Glutamatergic neuron (in vitro differentiated cells): Measurements from ENCODE around the gene ZFTA. TPM values are rescaled to one million over a fixed set of nuclear protein-coding genes. Genes with fewer than 3 reads are reported as not detected.

Source experiments
- DNase-seq: peaks from one replicate; pipeline ENCODE4 v3.0.0; 2022
- H3K27ac Mint-ChIP-seq: one replicate; pipeline ENCODE4 v1.8.0; 2020; ENCODE audit warnings: mild to moderate bottlenecking, mixed read lengths, inconsistent platforms; ENCODE audit not compliant: unreplicated experiment
- H3K27me3 Mint-ChIP-seq: one replicate; pipeline ENCODE4 v1.8.0; 2020; ENCODE audit warnings: mild to moderate bottlenecking, moderate library complexity, mixed read lengths, inconsistent platforms; ENCODE audit not compliant: unreplicated experiment
- H3K36me3 Mint-ChIP-seq: one replicate; pipeline ENCODE4 v1.8.0; 2020; ENCODE audit warnings: mild to moderate bottlenecking, mixed read lengths, inconsistent platforms; ENCODE audit not compliant: unreplicated experiment
- H3K4me1 Mint-ChIP-seq: one replicate; pipeline ENCODE4 v1.8.0; 2020; ENCODE audit warnings: mild to moderate bottlenecking, low read depth, mixed read lengths, inconsistent platforms; ENCODE audit not compliant: unreplicated experiment
- H3K4me3 Mint-ChIP-seq: one replicate; pipeline ENCODE4 v1.8.0; 2020; ENCODE audit warnings: mild to moderate bottlenecking, mixed read lengths, inconsistent platforms; ENCODE audit not compliant: unreplicated experiment
- H3K9me3 Mint-ChIP-seq: one replicate; pipeline ENCODE4 v1.8.0; 2020; ENCODE audit warnings: mild to moderate bottlenecking, moderate library complexity, mixed read lengths, inconsistent platforms; ENCODE audit not compliant: unreplicated experiment
- total RNA-seq: library from RNA; stranded (reverse); fragmentation: NEBNext Ultra II Directional; extraction: Animal tissue kit (Norgen Biotek cat#: 25700); gene quantifications from one replicate; pipeline ENCODE4 v1.2.1, GENCODE V29; 2021; ENCODE audit not compliant: unreplicated experiment
- TF ChIP-seq, protein P1 (sequence below): fragments of 200-600 bp; sonication (generic); IDR thresholded peaks from one replicate; pipeline ENCODE4 v1.5.0; 2021; ENCODE audit not compliant: partially characterized antibody, unreplicated experiment

Gene ZFTA
- total RNA-seq, 1 donor from 2014 or later, result 216 TPM

DNA sequence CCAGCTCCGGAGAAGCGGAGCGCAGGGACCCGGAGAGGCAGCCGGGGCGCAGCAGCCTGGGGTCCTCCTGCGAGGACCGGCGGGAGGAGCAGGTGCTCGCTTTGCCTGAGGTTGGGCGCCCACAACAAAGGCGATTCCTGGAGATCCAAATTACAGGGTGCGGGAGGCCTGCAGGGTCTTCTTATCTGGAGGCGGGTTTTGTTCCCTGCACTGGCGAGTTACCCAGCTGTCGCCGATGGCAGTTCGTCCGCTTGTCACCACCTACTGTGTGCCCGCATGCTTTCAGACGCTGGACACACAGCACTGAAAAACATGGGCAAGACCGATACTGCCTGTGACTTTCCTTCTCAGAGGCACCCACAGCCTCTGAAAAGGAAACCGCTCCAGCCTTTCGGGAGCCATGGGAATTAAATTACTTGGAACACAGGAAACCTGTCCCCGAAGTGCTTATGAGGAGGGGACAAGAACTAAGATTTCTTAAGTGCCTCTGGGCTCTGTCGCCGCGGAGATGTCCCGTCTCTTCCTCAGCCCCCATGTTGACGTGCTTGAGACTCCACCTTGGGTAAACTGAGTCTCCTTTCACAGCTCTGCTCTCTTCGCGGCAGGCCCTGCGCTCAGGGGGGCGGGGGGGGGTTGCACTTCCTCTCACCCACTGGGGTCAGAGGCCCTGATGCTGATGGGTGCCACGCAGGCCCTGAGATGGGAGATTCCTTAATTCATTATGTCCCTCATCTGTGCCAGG lies 1.3 kb upstream of the ZFTA start:
- Mint-ChIP-seq H3K9me3 (peaks cover 26% of the 10 kb centered on the region), H3K27ac (peak overlapping the region; percentile 98), H3K27me3 (peaks cover 30% of the 10 kb centered on the region), H3K4me1 (peaks cover 8% of the 10 kb centered on the region), H3K36me3 (peaks cover 4% of the 10 kb centered on the region), H3K4me3 (peak overlapping the region; percentile 91)
- DNase-seq, result peak; percentile 57
- TF ChIP-seq, protein P1, sequence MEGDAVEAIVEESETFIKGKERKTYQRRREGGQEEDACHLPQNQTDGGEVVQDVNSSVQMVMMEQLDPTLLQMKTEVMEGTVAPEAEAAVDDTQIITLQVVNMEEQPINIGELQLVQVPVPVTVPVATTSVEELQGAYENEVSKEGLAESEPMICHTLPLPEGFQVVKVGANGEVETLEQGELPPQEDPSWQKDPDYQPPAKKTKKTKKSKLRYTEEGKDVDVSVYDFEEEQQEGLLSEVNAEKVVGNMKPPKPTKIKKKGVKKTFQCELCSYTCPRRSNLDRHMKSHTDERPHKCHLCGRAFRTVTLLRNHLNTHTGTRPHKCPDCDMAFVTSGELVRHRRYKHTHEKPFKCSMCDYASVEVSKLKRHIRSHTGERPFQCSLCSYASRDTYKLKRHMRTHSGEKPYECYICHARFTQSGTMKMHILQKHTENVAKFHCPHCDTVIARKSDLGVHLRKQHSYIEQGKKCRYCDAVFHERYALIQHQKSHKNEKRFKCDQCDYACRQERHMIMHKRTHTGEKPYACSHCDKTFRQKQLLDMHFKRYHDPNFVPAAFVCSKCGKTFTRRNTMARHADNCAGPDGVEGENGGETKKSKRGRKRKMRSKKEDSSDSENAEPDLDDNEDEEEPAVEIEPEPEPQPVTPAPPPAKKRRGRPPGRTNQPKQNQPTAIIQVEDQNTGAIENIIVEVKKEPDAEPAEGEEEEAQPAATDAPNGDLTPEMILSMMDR, result no peak

DNA sequence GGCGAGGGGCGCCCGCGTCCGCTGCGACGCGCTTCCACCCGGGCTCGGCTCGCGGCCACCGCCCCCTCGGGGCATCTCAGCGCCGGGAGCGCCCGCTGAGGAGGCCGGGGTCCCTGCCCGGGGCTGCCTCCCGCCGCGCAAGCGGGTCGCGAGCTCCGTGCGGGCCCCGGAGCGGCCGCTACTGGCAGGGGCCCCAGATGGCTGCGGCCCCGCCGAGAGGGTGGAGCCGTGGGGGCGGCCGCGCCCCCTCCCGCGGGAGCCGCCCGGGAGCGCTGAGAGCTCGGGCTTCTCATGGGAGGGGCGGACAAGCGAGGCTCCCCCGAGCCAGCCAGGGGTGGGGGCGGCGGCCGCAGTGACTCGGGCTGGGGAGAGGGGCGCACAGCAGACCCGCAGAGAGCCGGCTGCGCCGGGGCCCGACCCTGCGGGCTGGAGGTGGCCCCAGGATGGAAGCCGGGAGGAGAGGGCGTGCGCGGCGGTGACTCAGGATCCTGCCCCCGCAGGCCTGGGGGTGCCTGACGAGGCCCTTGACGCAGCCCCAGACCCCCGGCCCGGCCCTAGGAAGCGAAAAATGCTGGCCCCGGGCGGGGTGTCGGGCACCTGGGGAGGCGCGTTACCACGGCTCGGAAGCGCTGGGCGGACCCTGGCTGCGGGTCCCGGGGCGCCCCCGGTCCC lies 603 bp upstream of the ZFTA start:
- Mint-ChIP-seq H3K27ac (no peak overlapping the region), H3K27me3 (peaks cover 30% of the 10 kb centered on the region), H3K36me3 (peaks cover 4% of the 10 kb centered on the region), H3K4me3 (no peak overlapping the region), H3K9me3 (peaks cover 26% of the 10 kb centered on the region), H3K4me1 (peaks cover 8% of the 10 kb centered on the region)
- TF ChIP-seq, protein P1, result no peak
- peak; percentile 75 for DNase-seq

DNA sequence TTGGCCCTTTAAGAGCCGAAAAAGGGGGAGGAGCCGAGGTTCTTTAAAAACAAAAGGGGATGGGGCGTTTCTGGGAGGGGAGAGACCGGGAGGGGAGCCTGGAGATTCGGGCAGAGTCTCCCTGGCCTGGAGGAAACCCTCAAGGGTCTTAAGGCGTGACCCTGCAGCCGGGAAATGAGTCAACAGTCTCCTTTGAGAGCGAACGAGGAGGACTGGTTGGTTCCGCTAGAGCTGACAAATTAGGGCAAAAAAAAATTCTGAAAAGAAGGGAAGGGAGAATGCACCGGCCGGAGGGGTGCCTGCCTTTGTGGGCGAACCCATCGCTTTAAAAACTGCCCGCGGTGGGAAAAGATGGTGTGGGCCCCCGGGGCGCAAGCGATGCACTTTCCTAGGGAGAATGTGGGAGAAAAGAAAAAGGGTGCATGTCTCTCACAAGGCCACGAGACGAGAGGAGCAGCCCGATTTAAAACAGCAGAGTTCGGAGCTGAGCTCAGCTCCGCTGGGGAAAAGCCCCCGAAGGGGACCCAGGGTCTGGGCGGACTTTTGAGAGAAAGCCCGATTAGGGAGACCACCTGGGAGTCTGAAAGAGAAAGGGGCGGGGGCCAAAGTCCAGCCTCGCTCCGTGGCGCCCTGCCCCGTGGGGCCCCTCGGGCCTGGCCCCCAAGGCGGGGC lies 874 bp downstream of the ZFTA start:
- TF ChIP-seq, protein P1, result no peak
- H3K9me3 Mint-ChIP-seq, result peaks cover 28% of the 10 kb centered on the region
- peaks cover 33% of the 10 kb centered on the region for H3K27me3 Mint-ChIP-seq
- H3K4me1 Mint-ChIP-seq, result peaks cover 8% of the 10 kb centered on the region
- peak overlapping the region; percentile 100 for H3K27ac Mint-ChIP-seq
- DNase-seq, result peak; percentile 85
- H3K4me3 Mint-ChIP-seq, result peak overlapping the region; percentile 99
- peaks cover 4% of the 10 kb centered on the region for H3K36me3 Mint-ChIP-seq

DNA sequence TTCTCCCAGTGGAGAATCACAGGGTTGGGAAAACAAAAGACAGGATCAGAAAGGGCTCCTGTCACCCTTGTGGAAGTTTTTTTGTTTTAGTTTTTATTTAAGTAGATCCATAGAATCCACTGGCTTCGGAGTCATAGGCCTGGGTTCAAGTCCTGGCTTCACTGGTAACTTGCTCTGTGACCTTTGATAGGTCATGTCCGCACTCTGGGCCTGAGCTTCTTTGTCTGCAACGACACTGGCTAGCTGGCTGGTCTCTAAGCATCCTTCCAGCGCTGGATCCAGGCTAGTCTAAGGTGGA lies 1.4 kb downstream of the ZFTA start:
- peaks cover 8% of the 10 kb centered on the region for H3K4me1 Mint-ChIP-seq
- peaks cover 31% of the 10 kb centered on the region for H3K9me3 Mint-ChIP-seq
- H3K36me3 Mint-ChIP-seq, result peaks cover 4% of the 10 kb centered on the region
- H3K27me3 Mint-ChIP-seq, result peaks cover 34% of the 10 kb centered on the region
- peak overlapping the region; percentile 99 for H3K4me3 Mint-ChIP-seq
- TF ChIP-seq, protein P1, result no peak
- peak overlapping the region; percentile 100 for H3K27ac Mint-ChIP-seq
- DNase-seq, result no peak
